ENCODE results near the gene SRRD. TPM values are rescaled to one million over a fixed set of nuclear protein-coding genes. Genes with fewer than 3 reads are reported as not detected.

SRRD gene
- total RNA-seq, 2 experiments from 2014 or later, result 23.1 to 33.0 TPM

GRCh38 chr22:26446808-26447515, 36.7 kb upstream of the SRRD start:
- no peak for TF ChIP-seq EZH2phosphoT487 (IDR thresholded peaks at IDR 0.05; ENCODE audit: borderline replicate concordance, low read depth, low read length)
- no peak for TF ChIP-seq CTCF (conservative IDR thresholded peaks at IDR 0.05; ENCODE audit: low read length)
- H4K20me1 ChIP-seq (ENCODE audit: insufficient read depth, low read length), result no peaks in the 10 kb centered on the region
- H3K4me2 ChIP-seq (ENCODE audit: low read length), result no peak overlapping the region
- no peaks in the 10 kb centered on the region for H3K79me2 ChIP-seq (ENCODE audit: insufficient read depth, low read depth, low read length)
- no peaks in the 10 kb centered on the region for H3K9me2 ChIP-seq (ENCODE audit: insufficient read depth, low read length)
- POLR2A ChIA-PET, result interaction anchor here (2.1 kb wide), 1 partner anchor 9 kb away, joined by 9 read pairs; no protein-coding TSS in a partner anchor
- no peak for DNase-seq (ENCODE audit: low spot score)
- peaks cover 22% of the 10 kb centered on the region for H3K36me3 ChIP-seq (ENCODE audit: insufficient read depth, low read length)
- no peaks in the 10 kb centered on the region for H3K4me1 ChIP-seq (ENCODE audit: insufficient read depth, low read length, poor library complexity, severe bottlenecking)
- H2AFZ ChIP-seq (ENCODE audit: low read length), result no peak overlapping the region
- no peak overlapping the region for H3K27ac ChIP-seq (ENCODE audit: low read depth, low read length, poor library complexity, severe bottlenecking)
- no peak overlapping the region for H3K4me3 ChIP-seq (ENCODE audit: low read depth, low read length, poor library complexity, severe bottlenecking)
- BruUV-seq (replicated peaks), result no TSS peak
- intact Hi-C loops (cut with micrococcal nuclease; ENCODE audit: unreplicated experiment), result no loop called here
- CTCF ChIA-PET (ENCODE audit: unreplicated experiment), result no interaction called here
- no peaks in the 10 kb centered on the region for H3K9me3 ChIP-seq (ENCODE audit: low read length)

GRCh38 chr22:26447584-26448329, 35.9 kb upstream of the SRRD start:
- no peaks in the 10 kb centered on the region for H3K4me1 ChIP-seq (ENCODE audit: insufficient read depth, low read length, poor library complexity, severe bottlenecking)
- no peaks in the 10 kb centered on the region for H4K20me1 ChIP-seq (ENCODE audit: insufficient read depth, low read length)
- H3K27ac ChIP-seq (ENCODE audit: low read depth, low read length, poor library complexity, severe bottlenecking), result no peak overlapping the region
- H3K9me2 ChIP-seq (ENCODE audit: insufficient read depth, low read length), result no peaks in the 10 kb centered on the region
- CTCF ChIA-PET (ENCODE audit: unreplicated experiment), result no interaction called here
- DNase-seq (ENCODE audit: low spot score), result no peak
- H3K79me2 ChIP-seq (ENCODE audit: insufficient read depth, low read depth, low read length), result no peaks in the 10 kb centered on the region
- TF ChIP-seq EZH2phosphoT487 (IDR thresholded peaks at IDR 0.05; ENCODE audit: borderline replicate concordance, low read depth, low read length) (no peak), CTCF (conservative IDR thresholded peaks at IDR 0.05; ENCODE audit: low read length) (no peak)
- POLR2A ChIA-PET, result interaction anchor here (1.1 to 2.1 kb wide), 2 partner anchors 10 to 18 kb away, joined by 3 to 9 read pairs; no protein-coding TSS in a partner anchor
- peaks cover 30% of the 10 kb centered on the region for H3K36me3 ChIP-seq (ENCODE audit: insufficient read depth, low read length)
- intact Hi-C loops (cut with micrococcal nuclease; ENCODE audit: unreplicated experiment), result no loop called here
- H3K4me2 ChIP-seq (ENCODE audit: low read length), result no peak overlapping the region
- no peak overlapping the region for H2AFZ ChIP-seq (ENCODE audit: low read length)
- H3K4me3 ChIP-seq (ENCODE audit: low read depth, low read length, poor library complexity, severe bottlenecking), result no peak overlapping the region
- no TSS peak for BruUV-seq (replicated peaks)
- H3K9me3 ChIP-seq (ENCODE audit: low read length), result no peaks in the 10 kb centered on the region

All from OCI-LY7 (cell line).